ENCODE measurements around the gene DNMT3A. TPM values are rescaled to one million over a fixed set of nuclear protein-coding genes. Genes with fewer than 3 reads are reported as not detected.

DNMT3A gene
- total RNA-seq, 4 donors from 2014 or later: 8.0 to 18.0 (median 9.3) TPM

DNA sequence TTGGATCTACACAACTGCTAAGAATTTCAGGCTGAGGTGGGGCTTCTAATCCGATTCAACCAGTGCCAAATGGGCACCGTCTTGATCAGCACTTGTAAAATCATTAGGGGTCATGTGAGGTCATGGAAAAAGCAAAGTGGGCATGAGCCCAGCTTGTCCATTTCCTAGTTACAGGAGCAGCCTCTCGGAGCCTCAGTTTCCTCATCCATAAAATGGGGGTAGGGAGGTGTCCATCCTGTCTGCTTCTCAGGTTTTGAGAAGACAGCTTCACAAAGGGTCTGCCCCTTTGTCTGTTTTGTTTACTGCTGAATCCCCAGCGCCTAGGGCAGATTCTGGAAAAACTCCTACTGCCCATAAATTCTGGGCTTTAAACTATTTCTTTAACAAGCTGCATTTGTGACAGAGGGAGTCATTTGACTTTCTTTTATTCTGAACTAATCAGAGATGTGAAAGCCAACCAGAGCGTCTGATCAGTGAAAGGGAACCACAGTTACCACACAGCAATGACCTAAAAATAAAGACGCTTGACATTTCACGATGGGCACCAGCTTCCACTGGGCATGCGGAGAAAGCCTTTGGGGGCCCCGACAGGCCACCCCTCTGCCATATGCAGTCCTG, 38.9 kb downstream of the DNMT3A start:
- ATAC-seq (ENCODE audit: low FRiP score) (no peak), DNase-seq (ENCODE audit: low spot score) (no peak)
- TF ChIP-seq, protein P1, sequence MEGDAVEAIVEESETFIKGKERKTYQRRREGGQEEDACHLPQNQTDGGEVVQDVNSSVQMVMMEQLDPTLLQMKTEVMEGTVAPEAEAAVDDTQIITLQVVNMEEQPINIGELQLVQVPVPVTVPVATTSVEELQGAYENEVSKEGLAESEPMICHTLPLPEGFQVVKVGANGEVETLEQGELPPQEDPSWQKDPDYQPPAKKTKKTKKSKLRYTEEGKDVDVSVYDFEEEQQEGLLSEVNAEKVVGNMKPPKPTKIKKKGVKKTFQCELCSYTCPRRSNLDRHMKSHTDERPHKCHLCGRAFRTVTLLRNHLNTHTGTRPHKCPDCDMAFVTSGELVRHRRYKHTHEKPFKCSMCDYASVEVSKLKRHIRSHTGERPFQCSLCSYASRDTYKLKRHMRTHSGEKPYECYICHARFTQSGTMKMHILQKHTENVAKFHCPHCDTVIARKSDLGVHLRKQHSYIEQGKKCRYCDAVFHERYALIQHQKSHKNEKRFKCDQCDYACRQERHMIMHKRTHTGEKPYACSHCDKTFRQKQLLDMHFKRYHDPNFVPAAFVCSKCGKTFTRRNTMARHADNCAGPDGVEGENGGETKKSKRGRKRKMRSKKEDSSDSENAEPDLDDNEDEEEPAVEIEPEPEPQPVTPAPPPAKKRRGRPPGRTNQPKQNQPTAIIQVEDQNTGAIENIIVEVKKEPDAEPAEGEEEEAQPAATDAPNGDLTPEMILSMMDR (IDR thresholded peaks at IDR 0.05): no peak

DNA sequence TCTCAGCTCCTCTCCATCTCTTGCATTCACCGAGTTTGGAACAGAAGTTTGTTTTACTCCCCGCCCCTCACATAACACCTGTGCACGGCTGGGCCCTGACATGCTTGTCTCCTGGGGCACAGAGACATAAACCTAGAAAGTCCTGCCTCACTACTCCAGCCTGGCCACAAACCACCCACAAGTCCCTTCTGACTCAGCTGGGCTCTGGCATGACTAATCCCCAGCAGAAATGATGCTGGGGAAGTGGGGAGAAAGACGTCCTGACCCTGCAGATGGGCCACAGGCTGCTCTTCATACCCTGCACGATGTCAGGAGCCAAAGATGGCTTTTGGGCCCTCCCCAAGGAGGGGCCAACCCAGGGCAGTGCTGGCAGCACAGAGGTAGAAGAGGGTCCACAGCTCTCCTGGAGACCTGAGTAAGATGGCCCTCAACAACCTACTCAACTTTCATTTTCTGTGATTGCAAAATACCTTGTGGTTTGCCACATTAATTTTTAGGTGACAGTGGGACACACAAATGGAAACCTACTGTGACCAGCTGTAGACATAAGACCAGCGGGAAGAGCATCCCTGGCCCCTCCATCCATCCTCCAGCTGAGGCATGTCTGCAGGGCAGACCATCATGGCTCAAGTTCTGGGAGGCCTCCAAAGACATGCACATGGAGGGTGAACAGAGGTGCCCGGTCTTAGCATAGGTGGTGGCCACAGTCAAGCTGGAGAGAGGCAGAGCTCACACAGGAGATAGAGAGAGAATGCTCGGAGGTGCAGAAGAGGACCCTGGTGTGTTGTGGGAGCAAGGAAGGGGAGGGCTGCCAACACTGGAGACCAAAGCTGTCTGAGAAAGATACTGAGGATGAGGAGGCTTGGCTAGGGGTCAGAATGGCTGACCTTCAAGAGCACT, 40.0 kb downstream of the DNMT3A start:
- no peak for DNase-seq (ENCODE audit: low spot score)
- TF ChIP-seq, protein P1 (IDR thresholded peaks at IDR 0.05): no peak
- ATAC-seq (ENCODE audit: low FRiP score): no peak

DNA sequence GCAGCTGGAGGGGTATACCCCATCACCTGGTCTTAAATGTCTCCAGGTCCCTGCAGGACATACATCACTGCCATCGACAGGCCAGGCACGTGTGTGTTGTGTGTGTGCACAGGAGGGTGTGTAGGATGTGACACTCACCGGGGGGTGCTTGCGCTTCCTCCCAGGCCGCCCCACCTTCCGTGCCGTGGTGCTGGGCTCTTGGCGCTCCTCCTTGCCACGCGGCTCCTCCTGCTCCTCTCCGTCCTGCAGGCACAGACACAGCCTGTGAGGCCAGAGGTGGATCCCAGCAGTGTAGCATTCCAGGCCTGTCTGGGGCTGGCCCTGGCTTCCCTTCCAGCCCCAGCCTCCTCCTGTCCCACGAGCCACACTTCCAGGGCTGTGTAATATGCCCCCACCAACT, 41.7 kb downstream of the DNMT3A start:
- ATAC-seq (ENCODE audit: low FRiP score): no peak
- TF ChIP-seq, protein P1 (IDR thresholded peaks at IDR 0.05): no peak
- DNase-seq (ENCODE audit: low spot score): no peak

DNA sequence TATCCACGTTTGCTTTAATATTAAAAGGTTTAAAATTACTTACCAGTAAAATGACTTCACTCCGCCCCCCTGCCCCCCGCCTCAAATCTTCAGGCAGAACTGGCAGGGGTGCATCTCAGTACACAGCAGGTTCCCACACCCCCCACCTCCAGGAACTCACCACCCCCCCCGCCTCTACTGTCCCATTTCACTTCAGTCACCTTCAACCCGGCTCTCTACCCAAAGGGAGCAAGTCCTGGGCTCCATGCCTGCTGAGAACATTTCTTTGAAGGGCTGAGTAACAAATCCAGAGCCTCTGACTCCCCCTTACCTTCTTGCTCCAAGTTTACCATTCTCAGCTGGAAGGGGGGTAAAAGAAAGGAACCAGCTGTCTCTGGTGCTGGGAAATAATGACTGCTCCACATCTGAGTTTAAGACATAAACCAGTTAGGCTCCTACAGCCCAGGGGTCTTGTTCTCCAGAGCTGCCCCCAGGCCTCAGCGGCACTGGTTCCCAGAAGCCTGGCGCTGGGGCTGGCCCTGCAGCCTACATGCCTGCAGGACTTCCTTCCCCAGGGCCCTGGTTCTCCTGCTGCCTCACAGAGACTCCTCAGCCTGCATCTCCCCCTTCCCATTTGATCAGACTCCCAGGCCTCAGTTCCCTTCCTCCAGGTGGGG, 42.8 kb downstream of the DNMT3A start:
- ATAC-seq (ENCODE audit: low FRiP score): no peak
- DNase-seq (ENCODE audit: low spot score): no peak
- TF ChIP-seq, protein P1 (IDR thresholded peaks at IDR 0.05): no peak

DNA sequence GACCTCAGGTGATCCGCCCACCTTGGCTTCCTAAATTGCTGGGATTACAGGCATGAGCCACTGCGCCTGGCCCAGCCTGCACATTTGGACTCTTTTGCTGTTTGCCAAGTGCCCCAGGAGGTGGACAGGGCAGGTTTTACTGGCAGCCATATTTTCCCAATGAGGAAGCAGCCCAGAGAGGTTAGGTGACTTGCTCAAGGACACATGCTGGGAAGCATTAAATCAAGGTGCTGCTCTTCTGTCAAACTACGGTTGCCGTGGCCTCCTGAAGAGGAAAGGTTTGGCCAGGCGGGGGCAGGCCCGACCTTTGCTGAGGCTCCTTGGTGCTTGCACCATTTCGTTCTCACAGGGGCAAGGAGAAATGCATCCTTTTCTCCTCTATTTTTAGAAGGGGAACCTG, 44.0 kb downstream of the DNMT3A start:
- TF ChIP-seq, protein P1 (IDR thresholded peaks at IDR 0.05): no peak
- DNase-seq (ENCODE audit: low spot score) (no peak), ATAC-seq (ENCODE audit: low FRiP score) (no peak)

DNA sequence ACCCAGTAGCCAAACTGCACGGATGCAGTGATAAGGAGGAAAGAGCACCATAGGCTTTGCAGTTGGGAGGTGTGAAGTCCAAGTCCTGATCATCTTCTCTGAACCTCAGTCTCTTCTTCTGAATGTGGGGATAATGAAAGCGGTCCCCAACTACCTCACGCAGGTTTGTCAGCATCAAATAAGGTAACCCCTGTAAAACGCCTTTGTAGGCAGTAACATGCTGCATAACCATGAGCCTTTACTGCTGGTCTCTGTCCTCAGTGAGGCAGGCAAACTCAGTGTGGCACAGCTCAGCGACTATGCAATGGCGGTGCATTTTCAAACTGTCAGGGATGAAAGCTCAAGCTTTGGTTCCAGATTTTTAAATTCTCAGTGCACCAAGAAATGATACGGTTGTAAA, 46.1 kb downstream of the DNMT3A start:
- ATAC-seq (ENCODE audit: low FRiP score): no peak
- TF ChIP-seq, protein P1 (IDR thresholded peaks at IDR 0.05): no peak
- no peak for DNase-seq (ENCODE audit: low spot score)
